ENCODE measurements around the gene PTPRO.

The PTPRO gene

DNA sequence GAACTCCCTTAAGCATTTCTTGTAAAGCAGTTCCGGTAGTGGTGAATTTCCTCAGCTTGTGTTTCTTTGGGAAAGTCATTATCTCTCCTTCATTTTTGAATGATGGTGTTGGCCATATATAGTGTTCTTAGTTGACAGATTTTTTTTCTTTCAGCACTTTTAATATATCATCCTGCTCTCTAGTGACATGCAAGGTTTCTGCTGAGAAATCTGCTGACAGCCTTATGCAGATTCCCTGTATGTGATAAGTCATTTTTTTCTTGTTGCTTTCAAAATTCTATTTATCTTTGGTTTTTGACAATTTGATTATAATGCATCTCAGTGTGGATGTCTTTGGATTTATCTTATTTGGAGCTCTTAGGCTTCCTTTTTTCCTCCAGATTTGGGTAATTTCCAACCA, 135.7 kb downstream of the PTPRO start:
- peaks cover 9% of the 10 kb centered on the region; the same call in 1 of the 2 replicates for H3K9me3 ChIP-seq (ENCODE audit: insufficient read depth, low read length)
- H3K36me3 ChIP-seq (ENCODE audit: low read length) = no peaks in the 10 kb centered on the region
- no peak overlapping the region for H3K27ac ChIP-seq (ENCODE audit: low read depth, low read length)
- H3K9ac ChIP-seq (ENCODE audit: low read length) = no peak overlapping the region
- no peak overlapping the region for H3K4me3 ChIP-seq (ENCODE audit: insufficient read depth, low read length, poor library complexity, severe bottlenecking)
- H4K20me1 ChIP-seq (ENCODE audit: low read depth, low read length) = no peaks in the 10 kb centered on the region
- no peaks in the 10 kb centered on the region for H3K27me3 ChIP-seq (ENCODE audit: low read length)
- H3K4me2 ChIP-seq (ENCODE audit: low read depth, low read length, poor library complexity, severe bottlenecking) = no peak overlapping the region
- no peak overlapping the region for H2AFZ ChIP-seq (ENCODE audit: low read depth, low read length, severe bottlenecking)
- H3F3A ChIP-seq (ENCODE audit: insufficient read depth) = no peaks in the 10 kb centered on the region
- TF ChIP-seq EZH2phosphoT487 (conservative IDR thresholded peaks at IDR 0.05; ENCODE audit: low read length) = no peak
- no peak for TF ChIP-seq CTCF (IDR thresholded peaks at IDR 0.05; ENCODE audit: insufficient read depth, low read length, poor library complexity, severe bottlenecking)
- no peaks in the 10 kb centered on the region for H3K79me2 ChIP-seq (ENCODE audit: insufficient read depth, low read length)
- no peaks in the 10 kb centered on the region for H3K9me2 ChIP-seq (replicated peaks; ENCODE audit: insufficient read depth, low read length)

DNA sequence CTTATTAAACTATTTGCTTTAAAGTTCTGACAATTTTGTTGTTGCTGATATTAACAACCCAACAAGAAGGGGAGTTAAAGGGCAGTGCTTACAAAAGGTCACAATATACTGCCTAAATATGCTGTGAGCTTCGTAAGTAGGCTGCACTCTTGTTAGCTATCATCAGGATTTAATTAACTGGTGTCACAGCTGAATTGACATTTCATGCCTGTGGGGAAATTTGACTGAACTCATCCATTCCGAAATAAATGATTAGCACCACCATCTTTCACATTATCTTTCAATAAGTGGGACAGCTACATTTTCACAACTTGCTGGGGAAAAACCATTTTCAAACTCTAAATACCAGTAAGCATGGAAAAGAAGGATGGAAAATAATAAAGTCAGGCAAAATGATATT, 146.6 kb downstream of the PTPRO start:
- no peaks in the 10 kb centered on the region for H3K27me3 ChIP-seq (ENCODE audit: low read length)
- no peak overlapping the region for H3K9ac ChIP-seq (ENCODE audit: low read length)
- no peaks in the 10 kb centered on the region for H3K36me3 ChIP-seq (ENCODE audit: low read length)
- H3K79me2 ChIP-seq (ENCODE audit: insufficient read depth, low read length) = no peaks in the 10 kb centered on the region
- H3K4me3 ChIP-seq (ENCODE audit: insufficient read depth, low read length, poor library complexity, severe bottlenecking) = no peak overlapping the region
- no peak overlapping the region for H3K27ac ChIP-seq (ENCODE audit: low read depth, low read length)
- H3F3A ChIP-seq (ENCODE audit: insufficient read depth) = no peaks in the 10 kb centered on the region
- no peak overlapping the region for H2AFZ ChIP-seq (ENCODE audit: low read depth, low read length, severe bottlenecking)
- no peaks in the 10 kb centered on the region for H3K9me2 ChIP-seq (replicated peaks; ENCODE audit: insufficient read depth, low read length)
- no peak for TF ChIP-seq CTCF (IDR thresholded peaks at IDR 0.05; ENCODE audit: insufficient read depth, low read length, poor library complexity, severe bottlenecking)
- no peak for TF ChIP-seq EZH2phosphoT487 (conservative IDR thresholded peaks at IDR 0.05; ENCODE audit: low read length)
- no peak overlapping the region for H3K4me2 ChIP-seq (ENCODE audit: low read depth, low read length, poor library complexity, severe bottlenecking)
- H3K9me3 ChIP-seq (ENCODE audit: insufficient read depth, low read length) = no peaks in the 10 kb centered on the region
- no peaks in the 10 kb centered on the region for H4K20me1 ChIP-seq (ENCODE audit: low read depth, low read length)

- TF ChIP-seq CTCF (IDR thresholded peaks at IDR 0.05; ENCODE audit: insufficient read depth, low read length, poor library complexity, severe bottlenecking) (no peak), EZH2phosphoT487 (conservative IDR thresholded peaks at IDR 0.05; ENCODE audit: low read length) (no peak)
- Histone ChIP-seq H3K4me2 (ENCODE audit: low read depth, low read length, poor library complexity, severe bottlenecking) (no peak overlapping the region), H3K36me3 (ENCODE audit: low read length) (no peaks in the 10 kb centered on the region), H4K20me1 (ENCODE audit: low read depth, low read length) (no peaks in the 10 kb centered on the region), H3K27ac (ENCODE audit: low read depth, low read length) (no peak overlapping the region), H3K27me3 (ENCODE audit: low read length) (no peaks in the 10 kb centered on the region), H3K9me3 (ENCODE audit: insufficient read depth, low read length) (no peaks in the 10 kb centered on the region), H3K9me2 (replicated peaks; ENCODE audit: insufficient read depth, low read length) (no peaks in the 10 kb centered on the region), H3F3A (ENCODE audit: insufficient read depth) (no peaks in the 10 kb centered on the region), H3K79me2 (ENCODE audit: insufficient read depth, low read length) (no peaks in the 10 kb centered on the region), H3K9ac (ENCODE audit: low read length) (no peak overlapping the region), H2AFZ (ENCODE audit: low read depth, low read length, severe bottlenecking) (no peak overlapping the region), H3K4me3 (ENCODE audit: insufficient read depth, low read length, poor library complexity, severe bottlenecking) (no peak overlapping the region)
Measured at GRCh38 chr12:15469356-15469755, 147.0 kb downstream of the PTPRO start.
